GM12892 (cell line): ENCODE measurements around the gene BMERB1.

Experiments
- POLR2A ChIP-seq: IDR thresholded peaks from 2 replicates; pipeline ENCODE4 v1.6.1; 2011; ENCODE audit warnings: low read depth, low read length, control low read depth
- POLR2AphosphoS5 ChIP-seq: IDR thresholded peaks from 2 replicates; pipeline ENCODE4 v1.6.1; 2011; ENCODE audit warnings: low read depth, low read length, control low read depth

DNA sequence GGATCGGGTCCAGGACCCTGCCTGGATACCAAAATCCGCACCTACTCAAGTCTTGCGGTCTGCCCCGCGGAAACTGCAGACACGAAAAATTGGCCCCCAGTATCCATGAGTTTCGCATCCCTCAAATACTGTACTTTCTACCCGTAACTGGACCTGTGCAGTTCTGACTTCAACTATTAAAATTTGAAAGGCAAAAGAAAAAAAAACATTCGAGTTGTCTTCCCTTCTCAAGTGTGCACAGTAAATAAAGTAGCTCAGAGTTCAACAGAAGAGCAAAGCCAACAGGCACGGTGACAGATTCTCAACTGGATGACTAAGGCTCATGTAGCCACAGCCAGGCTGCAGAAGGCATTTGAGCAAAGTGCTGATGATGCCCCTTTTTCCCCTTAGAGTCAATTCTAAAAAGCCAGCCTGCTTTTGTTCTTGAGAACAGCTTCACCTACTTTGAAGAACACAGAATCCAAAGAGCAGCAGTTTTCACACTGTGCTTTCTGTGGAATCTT is 176.0 kb downstream of the BMERB1 start:
- TF ChIP-seq POLR2A (no peak), POLR2AphosphoS5 (no peak)
